Liver (tissue), 9 donors: ENCODE results near the gene CRACDL. TPM values are rescaled to one million over a fixed set of nuclear protein-coding genes. Genes with fewer than 3 reads are reported as not detected.

Experiments used
- DNase-seq: peaks from one replicate; pipeline ENCODE4 v3.0.0-alpha.2; 2017; ENCODE audit warnings: low spot score
- H3K27ac ChIP-seq, 2 donors: one replicate each; pipeline ENCODE4 v1.7.0; 2013; ENCODE audit warnings: inconsistent platforms in 2 of 2, low read length in 2 of 2, control low read depth in 1 of 2, low read depth in 1 of 2, mild to moderate bottlenecking in 1 of 2
- H3K27me3 ChIP-seq, 4 donors: one replicate each; pipeline versions ENCODE4 v1.6.1 to v1.7.0; 2013; ENCODE audit warnings: low read length in 3 of 4, inconsistent platforms in 1 of 4, mild to moderate bottlenecking in 1 of 4, moderate library complexity in 1 of 4; ENCODE audit not compliant: control insufficient read depth in 4 of 4, insufficient read depth in 4 of 4
- H3K36me3 ChIP-seq, 4 donors: one replicate each; pipeline versions ENCODE4 v1.6.1 to v1.7.0; 2013; ENCODE audit warnings: low read length in 3 of 4, mild to moderate bottlenecking in 3 of 4, low read depth in 1 of 4, moderate library complexity in 1 of 4; ENCODE audit not compliant: control insufficient read depth in 4 of 4, insufficient read depth in 3 of 4
- H3K4me1 ChIP-seq, 4 donors: one replicate each; pipeline versions ENCODE4 v1.6.1 to v1.7.0; 2013; ENCODE audit warnings: low read length in 3 of 4, mild to moderate bottlenecking in 3 of 4, moderate library complexity in 1 of 4; ENCODE audit not compliant: control insufficient read depth in 4 of 4, insufficient read depth in 4 of 4
- H3K4me3 ChIP-seq, 3 donors: one replicate each; pipeline versions ENCODE4 v1.6.1 to v1.7.0; 2013; ENCODE audit warnings: low read length in 3 of 3, control low read depth in 1 of 3, low read depth in 1 of 3, mild to moderate bottlenecking in 1 of 3
- H3K9ac ChIP-seq, 2 donors: one replicate each; pipeline ENCODE4 v1.7.0; 2013; ENCODE audit warnings: low read length in 2 of 2, mild to moderate bottlenecking in 2 of 2, moderate library complexity in 2 of 2, control low read depth in 1 of 2, low read depth in 1 of 2
- H3K9me3 ChIP-seq, 4 donors: one replicate each; pipeline versions ENCODE4 v1.6.1 to v1.7.0; 2013; ENCODE audit warnings: low read length in 3 of 4; ENCODE audit not compliant: control insufficient read depth in 4 of 4
- FOXA2 ChIP-seq: IDR thresholded peaks from 2 replicates; pipeline ENCODE4 v1.6.1; 2016; ENCODE audit warnings: antibody characterized with exemption
- HNF4A ChIP-seq, 2 donors: conservative IDR thresholded peaks; 2 replicates each; pipeline ENCODE4 v1.6.1; 2016; ENCODE audit warnings: antibody characterized with exemption in 2 of 2, mild to moderate bottlenecking in 2 of 2
- HNF4G ChIP-seq: IDR thresholded peaks from 2 replicates; pipeline ENCODE4 v1.6.1; 2016; ENCODE audit warnings: antibody characterized with exemption
- RAD21 ChIP-seq, 2 donors: IDR thresholded peaks; 2 replicates each; pipeline ENCODE4 v1.6.1; 2016; ENCODE audit warnings: antibody characterized with exemption in 2 of 2, mild to moderate bottlenecking in 2 of 2
- YY1 ChIP-seq: IDR thresholded peaks from 2 replicates; pipeline ENCODE4 v1.6.1; 2016; ENCODE audit warnings: antibody characterized with exemption, mild to moderate bottlenecking
- WGBS: extraction: QIAGEN DNeasy Blood & Tissue Kit; methylation state at CpG from one replicate; pipeline ENCODE4 v1.1.7; 2013; 5-methylcytosine and 5-hydroxymethylcytosine counted together
- polyA plus RNA-seq, 2 donors: library from polyadenylated mRNA; stranded (reverse) in 1 of 2; unstranded in 1 of 2; fragments of 200-250 nt in 1 of 2; fragments of >200 nt in 1 of 2; fragmentation: Nextera tagmentation in 1 of 2; extraction: Ambion mirVana in 1 of 2; gene quantifications; one replicate each; pipeline versions ENCODE4 v1.2.1 to v1.2.3, GENCODE V29; 2013 to 2015
- total RNA-seq, 2 donors: library from RNA; depleted of rRNA; stranded (reverse); fragments of >200 nt; gene quantifications; one replicate each; pipeline ENCODE4 v1.2.3, GENCODE V29; 2014
- TF ChIP-seq, protein P1 (sequence below): IDR thresholded peaks from 2 replicates; pipeline ENCODE4 v1.6.1; 2016; ENCODE audit warnings: antibody characterized with exemption
- TF ChIP-seq, protein P2 (sequence below): IDR thresholded peaks from 2 replicates; pipeline ENCODE4 v1.6.1; 2016; ENCODE audit warnings: antibody characterized with exemption, mild to moderate bottlenecking
- TF ChIP-seq, protein P3 (sequence below): IDR thresholded peaks from 2 replicates; pipeline ENCODE4 v1.6.1; 2016; ENCODE audit warnings: antibody characterized with exemption
- donor health status: healthy.
- donor health status: healthy.
- donor health status: healthy.
- donor health status: healthy.
- donor health status: healthy.

CRACDL gene
- total and polyA plus RNA-seq, 4 donors = 0.13 to 0.46 (median 0.29) TPM

DNA sequence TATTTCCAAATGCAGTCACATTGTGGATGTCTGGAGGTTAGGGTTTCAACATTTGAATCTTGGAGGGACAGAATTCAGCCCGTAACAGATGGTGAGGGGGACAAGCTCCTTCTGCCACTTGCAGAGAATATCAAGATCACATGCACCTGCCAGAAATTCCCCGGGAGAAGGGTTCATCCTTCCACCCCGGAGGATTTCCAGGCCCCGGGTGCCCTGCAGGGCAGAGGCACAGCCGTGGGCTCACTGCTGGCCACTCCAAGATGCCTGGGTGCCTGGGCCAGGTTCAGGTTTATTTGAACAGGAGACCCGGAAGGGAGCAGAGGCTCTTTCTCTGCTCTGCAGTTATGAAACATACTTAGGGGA is 166.9 kb downstream of the CRACDL start (continued):
- TF ChIP-seq FOXA2 = no peak

DNA sequence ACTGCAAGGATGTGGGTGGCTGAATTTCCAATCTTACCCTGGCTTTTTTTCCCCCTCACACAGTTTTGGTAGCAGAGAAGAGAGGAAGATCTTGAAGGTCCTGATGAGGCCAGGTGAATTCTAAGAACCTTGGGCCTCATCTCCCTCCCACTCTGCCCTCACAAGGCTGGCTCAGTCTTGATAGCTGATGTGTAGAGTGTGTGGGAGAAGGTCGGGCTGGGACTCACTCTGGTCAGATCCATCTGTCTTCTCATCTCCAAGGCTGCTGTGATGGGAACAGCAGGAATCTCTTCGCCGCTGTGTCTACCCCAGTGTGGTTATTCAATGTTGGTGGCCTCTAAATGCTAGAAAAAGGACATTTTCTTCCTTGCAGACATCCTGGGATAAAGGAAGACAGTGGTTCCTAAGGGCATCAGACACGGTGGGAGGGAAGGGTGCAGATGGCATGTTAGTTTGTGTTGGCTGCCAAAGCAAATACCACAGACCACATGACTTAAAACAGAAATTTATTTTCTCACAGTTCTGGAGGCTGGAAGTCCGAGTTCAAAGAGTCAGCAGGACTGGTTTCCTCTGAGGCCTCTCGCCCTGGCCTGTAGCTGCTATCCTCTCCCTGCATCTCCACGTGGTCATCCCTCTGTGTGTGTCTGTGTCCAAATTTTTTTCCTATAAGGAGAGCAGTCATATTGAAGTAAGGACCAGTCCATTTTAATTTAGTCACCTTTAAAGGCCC is 167.5 kb downstream of the CRACDL start:
- Histone ChIP-seq H3K9me3 (no peaks in the 10 kb centered on the region), H3K4me1 (peaks cover 0 to 2% (median 0%) of the 10 kb centered on the region in 4 donors), H3K4me3 (no peak overlapping the region), H3K27ac (no peak overlapping the region), H3K9ac (no peak overlapping the region), H3K27me3 (no peaks in the 10 kb centered on the region), H3K36me3 (no peaks in the 10 kb centered on the region)
- WGBS = 57% methylated on average over 7 of the region's 7 CpGs
- TF ChIP-seq, protein P1, sequence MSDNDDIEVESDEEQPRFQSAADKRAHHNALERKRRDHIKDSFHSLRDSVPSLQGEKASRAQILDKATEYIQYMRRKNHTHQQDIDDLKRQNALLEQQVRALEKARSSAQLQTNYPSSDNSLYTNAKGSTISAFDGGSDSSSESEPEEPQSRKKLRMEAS = no peak
- TF ChIP-seq, protein P2, sequence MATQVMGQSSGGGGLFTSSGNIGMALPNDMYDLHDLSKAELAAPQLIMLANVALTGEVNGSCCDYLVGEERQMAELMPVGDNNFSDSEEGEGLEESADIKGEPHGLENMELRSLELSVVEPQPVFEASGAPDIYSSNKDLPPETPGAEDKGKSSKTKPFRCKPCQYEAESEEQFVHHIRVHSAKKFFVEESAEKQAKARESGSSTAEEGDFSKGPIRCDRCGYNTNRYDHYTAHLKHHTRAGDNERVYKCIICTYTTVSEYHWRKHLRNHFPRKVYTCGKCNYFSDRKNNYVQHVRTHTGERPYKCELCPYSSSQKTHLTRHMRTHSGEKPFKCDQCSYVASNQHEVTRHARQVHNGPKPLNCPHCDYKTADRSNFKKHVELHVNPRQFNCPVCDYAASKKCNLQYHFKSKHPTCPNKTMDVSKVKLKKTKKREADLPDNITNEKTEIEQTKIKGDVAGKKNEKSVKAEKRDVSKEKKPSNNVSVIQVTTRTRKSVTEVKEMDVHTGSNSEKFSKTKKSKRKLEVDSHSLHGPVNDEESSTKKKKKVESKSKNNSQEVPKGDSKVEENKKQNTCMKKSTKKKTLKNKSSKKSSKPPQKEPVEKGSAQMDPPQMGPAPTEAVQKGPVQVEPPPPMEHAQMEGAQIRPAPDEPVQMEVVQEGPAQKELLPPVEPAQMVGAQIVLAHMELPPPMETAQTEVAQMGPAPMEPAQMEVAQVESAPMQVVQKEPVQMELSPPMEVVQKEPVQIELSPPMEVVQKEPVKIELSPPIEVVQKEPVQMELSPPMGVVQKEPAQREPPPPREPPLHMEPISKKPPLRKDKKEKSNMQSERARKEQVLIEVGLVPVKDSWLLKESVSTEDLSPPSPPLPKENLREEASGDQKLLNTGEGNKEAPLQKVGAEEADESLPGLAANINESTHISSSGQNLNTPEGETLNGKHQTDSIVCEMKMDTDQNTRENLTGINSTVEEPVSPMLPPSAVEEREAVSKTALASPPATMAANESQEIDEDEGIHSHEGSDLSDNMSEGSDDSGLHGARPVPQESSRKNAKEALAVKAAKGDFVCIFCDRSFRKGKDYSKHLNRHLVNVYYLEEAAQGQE = no peak
- DNase-seq = no peak

DNA sequence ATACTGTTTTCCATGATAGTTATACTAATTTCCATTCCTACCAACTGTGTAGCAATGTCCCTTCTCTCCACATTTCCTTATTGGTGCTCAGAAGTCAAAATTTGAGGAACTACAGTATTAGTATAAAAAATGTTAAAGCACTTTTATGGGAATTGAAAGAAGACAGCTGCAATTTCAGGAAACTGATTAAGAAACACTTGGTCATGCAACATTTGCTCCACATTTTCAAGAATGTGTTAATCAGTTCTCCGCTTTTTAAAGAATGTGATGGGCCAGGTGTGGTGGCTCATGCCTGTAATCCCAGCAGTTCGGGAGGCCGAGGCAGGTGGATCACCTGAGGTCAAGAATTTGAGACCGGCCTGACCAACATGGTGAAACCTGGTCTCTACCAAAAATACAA is 171.5 kb downstream of the CRACDL start:
- Histone ChIP-seq H3K9ac (no peak overlapping the region), H3K36me3 (no peaks in the 10 kb centered on the region), H3K4me1 (peaks cover 0 to 2% (median 0%) of the 10 kb centered on the region in 4 donors), H3K9me3 (no peaks in the 10 kb centered on the region), H3K27ac (no peak overlapping the region), H3K4me3 (no peak overlapping the region), H3K27me3 (no peaks in the 10 kb centered on the region)
- DNase-seq = no peak
- no peak for TF ChIP-seq RAD21 (IDR thresholded peaks at IDR 0.05)
- no peak for TF ChIP-seq HNF4G
- no peak for TF ChIP-seq HNF4A (conservative IDR thresholded peaks at IDR 0.05)
- TF ChIP-seq, protein P3, sequence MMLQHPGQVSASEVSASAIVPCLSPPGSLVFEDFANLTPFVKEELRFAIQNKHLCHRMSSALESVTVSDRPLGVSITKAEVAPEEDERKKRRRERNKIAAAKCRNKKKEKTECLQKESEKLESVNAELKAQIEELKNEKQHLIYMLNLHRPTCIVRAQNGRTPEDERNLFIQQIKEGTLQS = no peak
- 88% methylated on average over 4 of the region's 4 CpGs for WGBS

DNA sequence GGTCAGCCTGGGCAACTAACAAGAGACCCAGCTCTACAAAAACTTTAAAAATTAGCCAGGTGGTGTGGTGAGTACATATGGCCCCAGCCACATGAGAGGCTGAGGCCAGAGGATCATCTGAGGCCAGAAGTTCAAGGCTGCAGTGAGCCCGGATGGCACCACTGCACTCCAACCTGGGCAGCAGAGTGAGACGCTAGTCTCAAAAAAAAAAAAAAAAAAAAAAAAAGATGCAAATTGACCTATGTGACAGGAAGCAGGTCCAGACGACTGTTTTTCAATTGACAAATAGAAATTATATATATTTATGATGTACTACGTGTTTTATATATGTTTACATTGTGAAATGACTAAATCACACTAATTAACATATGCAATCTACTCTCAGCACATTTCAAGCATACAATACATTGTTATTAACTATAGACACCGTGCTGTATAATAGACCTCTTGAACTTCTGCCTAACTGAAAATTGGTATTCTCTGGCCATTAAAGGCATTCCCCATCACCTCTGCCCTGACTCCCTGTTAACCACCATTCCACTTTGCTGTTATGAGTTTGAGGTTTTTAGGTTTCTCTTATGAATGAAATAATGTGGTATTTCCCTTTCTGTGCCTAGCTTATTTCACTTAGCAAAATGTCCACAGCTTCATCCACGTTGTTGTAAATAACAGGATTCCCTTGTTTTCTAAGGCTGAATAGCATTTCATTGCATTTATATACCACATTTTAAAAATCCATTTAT is 172.6 kb downstream of the CRACDL start:
- Histone ChIP-seq H3K27me3 (no peaks in the 10 kb centered on the region), H3K36me3 (no peaks in the 10 kb centered on the region), H3K9ac (no peak overlapping the region), H3K9me3 (no peaks in the 10 kb centered on the region), H3K4me1 (no peaks in the 10 kb centered on the region), H3K4me3 (no peak overlapping the region), H3K27ac (no peak overlapping the region)
- no peak for DNase-seq
- TF ChIP-seq HNF4G (no peak), RAD21 (IDR thresholded peaks at IDR 0.05) (no peak), YY1 (no peak)
- WGBS = 78% methylated on average over 6 of the region's 6 CpGs
